Measurements from ENCODE around the gene DPP6.
A peak's percentile ranks its signal among the peaks of the same experiment; 100 is the strongest.

DPP6 gene

GRCh38 chr7:154412105-154412504, 359.9 kb downstream of the DPP6 start:
- no peak for DNase-seq (ENCODE audit: low spot score)

- no peak for DNase-seq (ENCODE audit: low spot score)
Observed at GRCh38 chr7:154415709-154416399, 363.7 kb downstream of the DPP6 start.

- DNase-seq (ENCODE audit: low spot score), result no peak
Observed at GRCh38 chr7:154416714-154417113, 364.5 kb downstream of the DPP6 start.

GRCh38 chr7:154419344-154419743, 367.1 kb downstream of the DPP6 start:
- no peak for DNase-seq (ENCODE audit: low spot score)

GRCh38 chr7:154423231-154423630, 371.0 kb downstream of the DPP6 start:
- peak; percentile 70 for DNase-seq (ENCODE audit: low spot score)

- peak; percentile 60 for DNase-seq (ENCODE audit: low spot score)
Observed at GRCh38 chr7:154424350-154424749, 372.2 kb downstream of the DPP6 start.

- no peak for DNase-seq (ENCODE audit: low spot score)
Observed at GRCh38 chr7:154425271-154425670, 373.1 kb downstream of the DPP6 start.

- DNase-seq (ENCODE audit: low spot score), result no peak
Observed at GRCh38 chr7:154426778-154427177, 374.6 kb downstream of the DPP6 start.

- DNase-seq (ENCODE audit: low spot score), result peak; percentile 56
Observed at GRCh38 chr7:154427533-154427932, 375.3 kb downstream of the DPP6 start.

GRCh38 chr7:154429666-154430404, 377.6 kb downstream of the DPP6 start:
- DNase-seq (ENCODE audit: low spot score), result no peak

- no peak for DNase-seq (ENCODE audit: low spot score)
Observed at GRCh38 chr7:154430640-154431039, 378.4 kb downstream of the DPP6 start.

GRCh38 chr7:154431045-154431444, 378.8 kb downstream of the DPP6 start:
- DNase-seq (ENCODE audit: low spot score), result no peak

GRCh38 chr7:154433632-154434598, 381.7 kb downstream of the DPP6 start:
- no peak for DNase-seq (ENCODE audit: low spot score)

GRCh38 chr7:154436560-154436959, 384.4 kb downstream of the DPP6 start:
- no peak for DNase-seq (ENCODE audit: low spot score)

- DNase-seq (ENCODE audit: low spot score), result peak; percentile 63
Observed at GRCh38 chr7:154437234-154437633, 385.0 kb downstream of the DPP6 start.

- peak; percentile 87 for DNase-seq (ENCODE audit: low spot score)
Observed at GRCh38 chr7:154438571-154439367, 386.6 kb downstream of the DPP6 start.

- no peak for DNase-seq (ENCODE audit: low spot score)
Observed at GRCh38 chr7:154440058-154440457, 387.9 kb downstream of the DPP6 start.

GRCh38 chr7:154440651-154441050, 388.5 kb downstream of the DPP6 start:
- peak; percentile 74 for DNase-seq (ENCODE audit: low spot score)

GRCh38 chr7:154441811-154442210, 389.6 kb downstream of the DPP6 start:
- DNase-seq (ENCODE audit: low spot score), result no peak

GRCh38 chr7:154442939-154443338, 390.7 kb downstream of the DPP6 start:
- DNase-seq (ENCODE audit: low spot score), result no peak

GRCh38 chr7:154450451-154450850, 398.3 kb downstream of the DPP6 start:
- no peak for DNase-seq (ENCODE audit: low spot score)

Measured in cerebellar cortex (tissue), 1 donor.